ENCODE measurements around the gene HEATR5B. TPM values are rescaled to one million over a fixed set of nuclear protein-coding genes. Genes with fewer than 3 reads are reported as not detected.
A peak's percentile ranks its signal among the peaks of the same experiment; 100 is the strongest.

HEATR5B gene
- total and polyA plus RNA-seq, 11 donors = 6.7 to 22.8 (median 17.9) TPM

- TF ChIP-seq CTCF (IDR thresholded peaks at IDR 0.05) (no peak), POLR2A (IDR thresholded peaks at IDR 0.05) (no peak)
- ATAC-seq = peak; percentile 89 to 94 (median 94)
- intact Hi-C loops (cut with DNase I) = loop anchor here in 3 of 10 donors (2.0 to 5.0 kb wide), 2 partner anchors 53 to 54 kb away; partner anchors contain the start of gene STRN (in 3 of the 3)
- peaks cover 0 to 25% (median 13%) of the 10 kb centered on the region in 12 donors for H3K4me1 ChIP-seq
- WGBS, 4 donors = 27 to 30% (median 29%) methylated on average over 5 of the region's 5 CpGs
- peak overlapping the region; percentile 63 to 92 (median 81) for H3K27ac ChIP-seq
- no peaks in the 10 kb centered on the region for H3K9me3 ChIP-seq
- peaks cover 0 to 97% (median 76%) of the 10 kb centered on the region in 9 donors for H3K36me3 ChIP-seq
- no peaks in the 10 kb centered on the region for H3K27me3 ChIP-seq
- H3K4me3 ChIP-seq = peak overlapping the region in 1 of 12 donors; percentile 28
- peak; percentile 80 to 94 (median 88) for DNase-seq
Observed at GRCh38 chr2:37020212-37020886, 63.8 kb downstream of the HEATR5B start.

GRCh38 chr2:37013315-37013641 lies 70.9 kb downstream of the HEATR5B start:
- peaks cover 0 to 17% (median 4%) of the 10 kb centered on the region in 12 donors for H3K4me1 ChIP-seq
- ATAC-seq (no peak), DNase-seq (no peak)
- no peaks in the 10 kb centered on the region for H3K9me3 ChIP-seq
- H3K27me3 ChIP-seq = no peaks in the 10 kb centered on the region
- intact Hi-C loops (cut with DNase I) = no loop called here
- peaks cover 0 to 96% (median 89%) of the 10 kb centered on the region in 9 donors for H3K36me3 ChIP-seq
- no peak for TF ChIP-seq CTCF (IDR thresholded peaks at IDR 0.05)
- no peak for TF ChIP-seq POLR2A (IDR thresholded peaks at IDR 0.05)
- H3K27ac ChIP-seq = peak overlapping the region in 10 of 12 donors; percentile 0 to 88 (median 27)
- WGBS, 4 donors = 93 to 97% (median 95%) methylated on average over 4 of the region's 4 CpGs
- H3K4me3 ChIP-seq = no peak overlapping the region

GRCh38 chr2:37011130-37011529 lies 73.0 kb downstream of the HEATR5B start:
- ATAC-seq = no peak
- DNase-seq = no peak
- peaks cover 0 to 96% (median 86%) of the 10 kb centered on the region in 9 donors for H3K36me3 ChIP-seq
- no peaks in the 10 kb centered on the region for H3K9me3 ChIP-seq
- 59 to 65% (median 62%) methylated on average over 5 of the region's 5 CpGs for WGBS, 4 donors
- no peak overlapping the region for H3K4me3 ChIP-seq
- H3K4me1 ChIP-seq = peaks cover 0 to 17% (median 2%) of the 10 kb centered on the region in 12 donors
- TF ChIP-seq CTCF (IDR thresholded peaks at IDR 0.05) (no peak), POLR2A (IDR thresholded peaks at IDR 0.05) (no peak)
- intact Hi-C loops (cut with DNase I) = no loop called here
- H3K27ac ChIP-seq = peak overlapping the region in 3 of 12 donors; percentile 2 to 17 (median 15)
- H3K27me3 ChIP-seq = no peaks in the 10 kb centered on the region

- DNase-seq = no peak
- intact Hi-C loops (cut with DNase I) = loop anchor here in 7 of 10 donors (2.0 to 10.0 kb wide), 4 partner anchors 100 to 224 kb away; no protein-coding TSS in a partner anchor
- peak; percentile 87 to 95 (median 91) for ATAC-seq
- H3K4me3 ChIP-seq = no peak overlapping the region
- H3K27me3 ChIP-seq = no peaks in the 10 kb centered on the region
- H3K9me3 ChIP-seq = no peaks in the 10 kb centered on the region
- peaks cover 0 to 22% (median 0%) of the 10 kb centered on the region in 12 donors for H3K4me1 ChIP-seq
- H3K27ac ChIP-seq = peak overlapping the region in 11 of 12 donors; percentile 13 to 80 (median 61)
- 26 to 49% (median 32%) methylated on average over 8 of the region's 8 CpGs for WGBS, 4 donors
- peaks cover 0 to 99% (median 92%) of the 10 kb centered on the region in 9 donors for H3K36me3 ChIP-seq
- TF ChIP-seq POLR2A (IDR thresholded peaks at IDR 0.05) = no peak
- TF ChIP-seq CTCF (IDR thresholded peaks at IDR 0.05) = peak in 10 of 12 donors; percentile 19 to 63 (median 44)
Observed at GRCh38 chr2:37005118-37005868, 78.9 kb downstream of the HEATR5B start.
